Muscle layer of duodenum (tissue), 2 donors: ENCODE data around the gene NRIP2.

ENCODE experiments used
- H3K27ac ChIP-seq: one replicate; pipeline ENCODE4 v1.7.0; 2013; ENCODE audit warnings: mild to moderate bottlenecking, low read length
- H3K27me3 ChIP-seq: one replicate; pipeline ENCODE4 v1.7.0; 2013; ENCODE audit warnings: low read depth, mild to moderate bottlenecking, control low read depth, low read length
- H3K36me3 ChIP-seq, 2 donors: one replicate each; pipeline ENCODE4 v1.7.0; 2013; ENCODE audit warnings: low read length in 2 of 2, control low read depth in 1 of 2, mild to moderate bottlenecking in 1 of 2; ENCODE audit not compliant: insufficient read depth in 2 of 2, control insufficient read depth in 1 of 2
- H3K4me1 ChIP-seq, 2 donors: one replicate each; pipeline ENCODE4 v1.7.0; 2013; ENCODE audit warnings: low read length in 2 of 2, mild to moderate bottlenecking in 2 of 2, control low read depth in 1 of 2, moderate library complexity in 1 of 2; ENCODE audit not compliant: insufficient read depth in 2 of 2, control insufficient read depth in 1 of 2
- H3K4me3 ChIP-seq, 2 donors: one replicate each; pipeline ENCODE4 v1.7.0; 2013; ENCODE audit warnings: low read length in 2 of 2, low read depth in 1 of 2, mild to moderate bottlenecking in 1 of 2
- H3K9me3 ChIP-seq, 2 donors: one replicate each; pipeline ENCODE4 v1.7.0; 2013; ENCODE audit warnings: low read length in 2 of 2, control low read depth in 1 of 2, mild to moderate bottlenecking in 1 of 2; ENCODE audit not compliant: control insufficient read depth in 1 of 2
- donor health status: healthy.

NRIP2 gene

GRCh38 chr12:2823483-2823882, 11.4 kb downstream of the NRIP2 start:
- no peaks in the 10 kb centered on the region for H3K27me3 ChIP-seq
- H3K36me3 ChIP-seq: peaks cover 74 to 96% of the 10 kb centered on the region in 2 donors
- no peak overlapping the region for H3K27ac ChIP-seq
- H3K9me3 ChIP-seq: no peaks in the 10 kb centered on the region
- H3K4me3 ChIP-seq: no peak overlapping the region
- H3K4me1 ChIP-seq: no peaks in the 10 kb centered on the region

- H3K9me3 ChIP-seq: no peaks in the 10 kb centered on the region
- H3K4me1 ChIP-seq: no peaks in the 10 kb centered on the region
- no peak overlapping the region for H3K4me3 ChIP-seq
- peaks cover 60 to 80% of the 10 kb centered on the region in 2 donors for H3K36me3 ChIP-seq
- H3K27me3 ChIP-seq: no peaks in the 10 kb centered on the region
- no peak overlapping the region for H3K27ac ChIP-seq
Measured at GRCh38 chr12:2820432-2820831, 14.4 kb downstream of the NRIP2 start.

- H3K27ac ChIP-seq: no peak overlapping the region
- H3K4me1 ChIP-seq: no peaks in the 10 kb centered on the region
- no peak overlapping the region for H3K4me3 ChIP-seq
- peaks cover 53 to 79% of the 10 kb centered on the region in 2 donors for H3K36me3 ChIP-seq
- no peaks in the 10 kb centered on the region for H3K9me3 ChIP-seq
- H3K27me3 ChIP-seq: no peaks in the 10 kb centered on the region
Measured at GRCh38 chr12:2819810-2820209, 15.0 kb downstream of the NRIP2 start.

- Histone ChIP-seq H3K4me3 (peak overlapping the region; percentile 86 to 98), H3K27me3 (no peaks in the 10 kb centered on the region), H3K36me3 (peaks cover 9 to 23% of the 10 kb centered on the region in 2 donors), H3K27ac (peak overlapping the region; percentile 96), H3K9me3 (no peaks in the 10 kb centered on the region), H3K4me1 (peaks cover 3 to 18% of the 10 kb centered on the region in 2 donors)
Measured at GRCh38 chr12:2813214-2814185, 21.3 kb downstream of the NRIP2 start.

- Histone ChIP-seq H3K4me1 (peaks cover 3 to 18% of the 10 kb centered on the region in 2 donors), H3K27ac (peak within 1 kb of the TSS; percentile 96), H3K27me3 (no peaks in the 10 kb centered on the region), H3K9me3 (no peaks in the 10 kb centered on the region), H3K36me3 (peaks cover 0 to 14% of the 10 kb centered on the region in 2 donors), H3K4me3 (peak within 1 kb of the TSS; percentile 86 to 98)
Measured at GRCh38 chr12:2812290-2813213, 22.3 kb downstream of the NRIP2 start, which contains the start of gene ITFG2. TSS of gene ITFG2 (plus strand) at chr12:2812668. CDS start at chr12:2812761, 93 bp downstream.

- H3K27ac ChIP-seq: peak overlapping the region; percentile 96
- H3K36me3 ChIP-seq: peaks cover 0 to 9% of the 10 kb centered on the region in 2 donors
- H3K27me3 ChIP-seq: no peaks in the 10 kb centered on the region
- peak overlapping the region; percentile 86 to 98 for H3K4me3 ChIP-seq
- peaks cover 3 to 18% of the 10 kb centered on the region in 2 donors for H3K4me1 ChIP-seq
- H3K9me3 ChIP-seq: no peaks in the 10 kb centered on the region
Measured at GRCh38 chr12:2811801-2812200, 23.0 kb downstream of the NRIP2 start.

GRCh38 chr12:2806700-2807099, 28.1 kb downstream of the NRIP2 start:
- Histone ChIP-seq H3K36me3 (peaks cover 23 to 24% of the 10 kb centered on the region in 2 donors), H3K27me3 (no peaks in the 10 kb centered on the region), H3K27ac (no peak overlapping the region), H3K4me1 (peaks cover 1 to 14% of the 10 kb centered on the region in 2 donors), H3K9me3 (no peaks in the 10 kb centered on the region), H3K4me3 (no peak overlapping the region)

GRCh38 chr12:2805143-2805520, 29.7 kb downstream of the NRIP2 start:
- H3K4me3 ChIP-seq: no peak overlapping the region
- peaks cover 37 to 40% of the 10 kb centered on the region in 2 donors for H3K36me3 ChIP-seq
- H3K4me1 ChIP-seq: peaks cover 0 to 11% of the 10 kb centered on the region in 2 donors
- no peaks in the 10 kb centered on the region for H3K9me3 ChIP-seq
- no peak overlapping the region for H3K27ac ChIP-seq
- H3K27me3 ChIP-seq: no peaks in the 10 kb centered on the region

GRCh38 chr12:2804393-2805142, 30.3 kb downstream of the NRIP2 start:
- Histone ChIP-seq H3K4me1 (peaks cover 0 to 11% of the 10 kb centered on the region in 2 donors), H3K9me3 (no peaks in the 10 kb centered on the region), H3K36me3 (peaks cover 43 to 46% of the 10 kb centered on the region in 2 donors), H3K4me3 (no peak overlapping the region), H3K27me3 (no peaks in the 10 kb centered on the region), H3K27ac (no peak overlapping the region)

- H3K36me3 ChIP-seq: peaks cover 50 to 53% of the 10 kb centered on the region in 2 donors
- no peaks in the 10 kb centered on the region for H3K27me3 ChIP-seq
- no peak overlapping the region for H3K4me3 ChIP-seq
- H3K4me1 ChIP-seq: peaks cover 0 to 11% of the 10 kb centered on the region in 2 donors
- no peak overlapping the region for H3K27ac ChIP-seq
- H3K9me3 ChIP-seq: no peaks in the 10 kb centered on the region
Measured at GRCh38 chr12:2803635-2804392, 31.0 kb downstream of the NRIP2 start.
